GM19452 (cell line): ENCODE data around the gene SMYD3.

Source experiments
- ATAC-seq: cut with Tn5 transposase; IDR thresholded peaks from one replicate; pipeline ENCODE4 v1.9.1; 2021; ENCODE audit not compliant: unreplicated experiment

SMYD3 gene

DNA sequence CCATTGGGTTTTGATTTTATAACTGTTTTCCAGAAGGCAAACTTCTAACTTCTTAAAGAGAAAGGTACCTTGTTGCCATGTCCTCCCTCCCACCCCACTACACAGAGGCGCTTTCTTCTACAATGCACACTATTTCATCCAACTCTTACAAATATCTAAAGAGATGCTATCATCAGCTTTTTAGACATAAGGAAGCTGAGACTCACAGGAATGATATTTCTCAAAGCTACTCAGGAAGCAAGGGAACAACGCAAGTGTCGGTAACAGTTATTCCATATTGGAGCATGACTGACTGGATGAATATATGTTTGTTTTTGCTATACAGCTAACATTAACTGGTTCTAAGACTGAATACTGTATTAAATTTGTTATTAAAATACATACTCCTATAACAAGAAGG lies 318.0 kb downstream of the SMYD3 start:
- ATAC-seq: no peak

DNA sequence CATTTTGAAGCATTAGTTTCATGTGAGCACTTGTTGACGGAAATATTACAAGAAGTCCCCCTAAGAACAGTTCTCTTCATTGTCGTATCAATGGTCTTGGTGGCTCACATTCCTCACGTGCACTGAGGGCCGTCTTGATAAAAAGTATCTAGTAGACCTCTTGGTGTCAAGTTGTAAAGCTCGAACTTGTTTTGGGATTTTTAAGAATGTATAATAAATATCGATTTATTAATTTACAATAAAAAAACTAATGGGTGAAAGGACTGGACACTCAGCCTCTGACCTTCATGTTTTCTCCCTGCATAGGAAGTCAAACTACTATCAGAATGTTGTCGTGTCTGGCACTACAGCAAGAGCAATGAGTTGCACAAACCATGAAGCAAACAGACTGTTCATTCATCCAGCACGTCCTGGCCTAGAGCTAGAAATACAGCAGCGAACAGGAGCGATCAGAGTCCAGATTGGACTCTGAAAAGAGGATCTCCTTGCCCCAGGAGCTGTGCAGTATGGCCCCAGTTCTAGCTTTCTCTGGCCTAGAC lies 319.2 kb downstream of the SMYD3 start:
- no peak for ATAC-seq

DNA sequence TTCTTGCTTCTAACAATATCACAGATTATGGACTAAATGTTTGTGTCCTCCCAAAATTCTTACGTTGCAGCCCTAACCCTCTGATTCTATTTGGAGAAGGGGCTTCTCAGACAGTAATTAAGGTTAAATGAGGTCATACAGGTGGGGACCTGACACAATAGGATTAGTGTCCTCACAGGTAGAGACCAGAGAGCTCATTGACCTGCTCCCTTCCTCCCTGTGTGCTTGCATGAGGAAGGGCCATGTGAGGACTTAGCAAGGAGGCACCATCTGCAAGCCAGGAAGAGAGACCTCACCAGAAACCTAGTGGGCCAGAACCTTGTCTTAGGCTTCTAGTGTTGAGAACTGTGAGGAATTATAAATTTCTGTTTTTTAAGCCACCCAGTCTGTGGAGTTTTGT lies 322.6 kb downstream of the SMYD3 start:
- no peak for ATAC-seq

GRCh38 chr1:246182149-246182851 lies 324.8 kb downstream of the SMYD3 start:
- ATAC-seq: no peak

GRCh38 chr1:246181241-246181640 lies 325.8 kb downstream of the SMYD3 start:
- no peak for ATAC-seq

- no peak for ATAC-seq
Observed at GRCh38 chr1:246179401-246179800, 327.7 kb downstream of the SMYD3 start.

DNA sequence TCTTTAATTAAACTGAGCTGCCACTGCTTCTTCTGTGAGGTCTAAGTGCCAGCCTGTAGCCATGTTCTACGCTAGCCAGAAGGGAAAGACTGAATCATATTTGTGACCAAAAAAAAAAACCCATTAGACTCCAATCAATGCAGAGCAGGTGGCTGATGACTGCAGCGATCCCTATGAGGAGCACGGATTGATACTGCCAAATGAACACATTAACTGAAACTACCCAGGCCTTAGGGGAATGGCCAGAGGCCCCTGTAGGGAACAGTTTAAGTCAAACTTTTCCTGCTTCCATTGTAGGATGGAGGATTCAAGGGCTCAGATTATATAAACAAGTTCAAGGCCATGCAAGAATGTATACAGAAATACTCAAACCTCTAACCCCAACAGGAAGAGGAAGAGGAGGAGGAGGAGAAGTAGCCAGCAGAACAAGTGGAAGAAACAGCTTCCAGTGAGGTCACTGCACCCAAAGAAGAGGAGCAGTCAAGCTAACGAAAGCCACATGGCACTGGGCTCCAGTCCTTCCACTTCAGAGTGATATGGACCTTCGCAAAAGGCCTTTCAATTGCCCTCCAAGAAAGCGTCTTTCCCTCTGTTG lies 328.3 kb downstream of the SMYD3 start:
- ATAC-seq: no peak

DNA sequence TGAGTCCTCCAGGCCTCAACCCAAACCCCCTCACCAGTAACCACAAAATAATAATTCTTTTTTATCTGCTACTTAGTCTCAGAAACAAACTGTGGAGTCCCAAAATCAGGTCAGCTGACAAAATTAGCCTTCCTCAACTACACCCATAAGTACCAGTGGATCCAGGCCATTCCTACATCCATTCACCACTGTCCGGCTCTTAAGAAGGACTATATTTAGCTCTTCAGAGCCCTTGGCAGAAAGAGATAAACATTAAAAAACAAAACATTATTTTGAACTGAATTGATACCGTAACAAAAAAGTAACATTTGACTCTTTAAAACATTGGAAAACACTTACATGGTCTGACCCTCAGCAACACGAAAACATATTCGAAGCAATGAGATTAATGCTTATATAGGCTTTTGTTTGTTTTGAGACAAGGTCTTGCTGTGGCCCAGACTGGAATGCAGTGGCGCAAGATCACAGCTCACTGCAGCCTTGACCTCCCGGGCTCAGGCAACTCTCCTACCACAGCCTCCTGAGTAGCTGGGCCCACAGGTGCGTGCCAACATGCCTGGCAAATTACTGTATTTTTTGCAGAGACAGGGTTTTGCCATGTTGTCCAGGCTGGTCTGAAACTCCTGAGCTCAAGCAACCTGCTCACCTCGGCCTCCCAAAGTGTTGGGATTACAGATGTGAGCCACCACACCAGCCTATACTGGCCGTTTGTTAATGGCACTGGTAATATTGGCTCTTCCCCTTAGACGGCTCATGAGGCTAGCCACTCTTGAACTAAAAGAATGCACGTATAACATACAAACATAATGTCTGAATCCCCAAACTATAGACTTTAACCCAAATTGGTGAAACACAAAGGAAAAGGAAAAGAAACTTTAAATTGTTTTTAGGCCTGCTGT lies 330.7 kb downstream of the SMYD3 start:
- no peak for ATAC-seq

GRCh38 chr1:246170574-246171261 lies 336.4 kb downstream of the SMYD3 start:
- ATAC-seq: no peak

- no peak for ATAC-seq
Observed at GRCh38 chr1:246169486-246169885, 337.6 kb downstream of the SMYD3 start.

DNA sequence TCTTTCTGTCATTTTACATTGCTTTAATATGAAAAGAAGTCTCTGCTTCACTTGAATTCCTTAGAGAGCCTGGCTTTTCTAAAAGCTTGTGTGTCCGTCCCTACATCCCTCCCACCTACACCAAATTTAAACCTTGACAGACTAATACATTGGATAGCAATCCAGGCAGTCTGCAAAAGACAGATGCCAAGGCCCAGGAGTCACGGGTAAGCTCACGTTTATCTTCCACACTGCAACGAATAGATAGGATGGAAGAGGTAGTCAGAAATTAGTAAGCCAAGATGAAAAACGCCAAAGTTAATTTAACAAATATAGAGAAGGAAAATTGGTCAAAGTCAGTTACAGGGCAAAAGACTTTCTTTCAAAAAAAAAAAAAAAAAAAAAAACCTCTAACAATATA lies 338.1 kb downstream of the SMYD3 start:
- no peak for ATAC-seq

DNA sequence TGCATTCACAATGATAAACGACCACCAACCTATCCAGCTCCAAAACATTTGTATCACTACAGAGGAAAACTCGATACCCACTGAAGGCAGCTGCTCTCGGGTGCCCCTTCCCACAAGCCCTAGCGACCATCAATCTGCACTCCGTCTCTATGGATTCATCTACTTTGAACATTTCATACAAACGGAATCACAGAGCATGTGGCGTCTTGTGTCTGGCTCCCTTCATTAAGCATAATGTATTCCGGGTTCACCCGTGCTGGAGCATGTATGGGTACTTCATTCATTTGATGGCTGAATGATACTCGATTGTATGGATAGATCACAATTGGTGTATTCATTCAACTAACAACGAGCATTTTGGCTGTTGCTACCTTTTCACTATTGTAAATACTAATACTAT lies 340.2 kb downstream of the SMYD3 start:
- ATAC-seq: no peak

DNA sequence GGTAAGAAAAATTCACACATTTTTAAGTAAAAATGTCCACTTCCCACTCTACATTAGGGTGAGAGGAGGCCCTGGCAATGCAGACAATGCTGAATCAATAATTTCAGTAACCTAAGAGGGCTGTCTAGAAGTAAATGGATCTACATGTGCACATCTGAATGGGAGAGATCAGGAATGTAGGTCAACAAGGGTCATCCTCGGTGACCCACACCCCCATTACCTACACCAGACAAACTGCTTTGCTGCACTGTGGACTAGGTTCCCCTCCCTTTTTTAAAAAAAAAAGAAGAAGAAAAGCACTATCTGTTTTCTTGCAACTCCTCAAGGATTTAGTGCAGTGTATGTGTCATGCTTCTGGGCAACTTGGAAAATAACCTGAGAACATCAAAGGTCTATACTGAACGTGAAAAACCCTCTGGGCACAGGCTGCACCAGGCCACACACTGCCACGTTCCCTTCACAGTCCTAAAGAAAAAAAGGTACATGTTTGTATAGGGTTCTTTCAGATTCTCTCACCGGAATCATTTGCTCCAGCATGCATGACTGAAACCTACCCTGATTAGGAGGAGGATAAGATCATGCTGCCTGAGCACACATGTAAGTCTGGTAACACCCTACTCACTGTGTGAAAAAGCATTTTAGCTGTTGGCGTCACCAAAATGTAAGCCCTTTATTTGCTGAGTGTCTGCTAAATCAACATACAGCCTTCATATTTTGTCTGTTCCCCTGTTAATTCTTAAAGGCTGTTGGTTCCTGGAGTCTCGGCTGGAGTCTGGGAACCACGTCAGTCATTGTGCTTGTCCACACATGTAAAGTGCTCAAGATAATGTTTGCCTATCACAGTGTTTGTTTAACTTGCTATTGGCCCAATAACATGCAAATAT lies 341.0 kb downstream of the SMYD3 start:
- ATAC-seq: no peak

DNA sequence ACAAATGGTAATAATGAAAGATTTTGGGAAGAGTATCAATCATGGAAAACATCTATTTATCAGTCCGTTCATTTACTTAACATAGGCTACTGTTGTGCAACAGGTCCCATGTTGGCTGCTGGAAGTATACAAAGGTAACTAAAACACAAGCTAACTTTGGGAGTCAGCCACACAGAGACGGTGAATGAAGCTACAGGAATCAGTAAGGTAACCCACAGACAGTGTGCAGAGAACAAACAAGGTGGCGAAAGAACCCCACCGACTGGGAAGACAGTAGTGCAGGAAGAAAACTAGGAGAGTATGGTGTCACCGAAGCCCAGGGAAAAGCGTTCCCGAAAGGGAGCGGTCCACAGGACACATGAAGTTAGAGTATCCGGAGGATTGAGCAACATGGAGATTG lies 342.3 kb downstream of the SMYD3 start:
- no peak for ATAC-seq

GRCh38 chr1:246162560-246162959 lies 344.5 kb downstream of the SMYD3 start:
- no peak for ATAC-seq

DNA sequence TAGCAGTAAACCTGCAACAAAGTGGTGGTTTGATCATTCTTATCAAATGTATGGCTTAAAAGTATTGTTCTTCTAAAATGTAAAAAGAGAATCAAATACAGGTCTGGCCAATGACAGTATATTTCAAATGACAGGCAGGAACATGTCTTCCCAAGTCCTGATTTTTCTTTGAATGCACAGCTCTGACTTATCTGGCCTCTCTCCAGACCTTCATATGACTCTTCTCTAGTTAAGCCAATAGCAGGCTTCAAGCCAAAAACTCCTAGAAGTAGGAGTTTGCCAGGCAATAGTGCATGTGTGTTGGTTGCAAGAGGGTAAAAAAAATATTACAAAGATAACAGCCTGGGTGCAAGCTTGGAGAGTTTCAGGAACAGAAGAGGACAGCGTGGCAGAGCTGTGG lies 345.5 kb downstream of the SMYD3 start:
- no peak for ATAC-seq

DNA sequence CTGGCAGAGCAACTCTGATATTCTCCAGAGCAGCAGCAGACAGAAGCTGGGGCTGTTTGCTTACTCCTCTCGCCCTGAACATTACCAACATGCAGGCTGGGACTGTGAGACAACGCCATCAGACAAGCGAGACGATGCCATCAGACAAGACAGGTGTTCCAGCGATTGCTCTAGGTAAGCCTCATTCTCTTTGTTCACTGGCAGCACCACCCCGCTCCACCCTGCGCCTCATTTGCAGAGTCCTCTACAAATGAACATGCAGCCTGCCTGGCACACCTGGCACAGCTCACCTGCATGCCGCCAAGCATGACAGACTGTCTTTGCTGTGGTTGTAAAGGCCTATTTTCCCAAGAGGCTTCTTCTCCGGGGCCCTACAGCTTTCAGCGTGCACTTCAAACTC lies 346.2 kb downstream of the SMYD3 start:
- ATAC-seq: no peak

DNA sequence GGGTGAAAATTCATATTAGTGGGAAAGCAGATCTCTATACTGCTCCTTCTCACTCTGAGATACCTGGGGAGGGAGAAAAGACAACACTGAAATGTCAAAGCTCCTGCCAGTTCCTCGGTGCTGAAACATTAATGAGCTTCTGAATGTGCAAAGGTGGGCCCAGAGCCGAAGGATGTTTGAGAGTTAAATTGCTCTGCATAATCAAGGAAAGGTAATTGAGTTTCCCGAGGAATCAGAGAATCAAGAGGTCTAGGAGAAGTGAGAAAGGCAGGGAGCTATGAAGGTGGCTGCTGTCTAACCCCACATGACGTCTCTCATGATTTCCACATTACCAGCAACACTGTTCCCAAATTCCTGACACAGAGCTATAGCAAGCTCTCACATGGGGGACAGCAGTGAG lies 346.7 kb downstream of the SMYD3 start:
- ATAC-seq: no peak

- no peak for ATAC-seq
Observed at GRCh38 chr1:246159279-246160227, 347.5 kb downstream of the SMYD3 start.
